ENCODE results near the gene KHDRBS2. TPM values are rescaled to one million over a fixed set of nuclear protein-coding genes. Genes with fewer than 3 reads are reported as not detected.

Gene KHDRBS2
- total RNA-seq, 1 donor from 2014 or later, result 1.7 TPM

GRCh38 chr6:62043084-62043483, 242.9 kb downstream of the KHDRBS2 start:
- Histone ChIP-seq H3K9me3 (no peaks in the 10 kb centered on the region), H3K27me3 (no peaks in the 10 kb centered on the region), H3K27ac (no peak overlapping the region), H3K4me1 (no peaks in the 10 kb centered on the region), H3K4me3 (no peak overlapping the region), H3K36me3 (no peaks in the 10 kb centered on the region)
- intact Hi-C loops (cut with DNase I), result no loop called here
- TF ChIP-seq POLR2AphosphoS5 (IDR thresholded peaks at IDR 0.05; ENCODE audit: insufficient read depth in 1 of 2, low read depth in 1 of 2) (no peak), POLR2A (IDR thresholded peaks at IDR 0.05) (no peak), CTCF (IDR thresholded peaks at IDR 0.05) (no peak)
- no peak for DNase-seq (ENCODE audit: extremely low spot score in 2 of 2)

- no peak overlapping the region for H3K4me3 ChIP-seq
These were observed 243.6 kb downstream of the KHDRBS2 start for GRCh38 chr6:62042429-62042828.

GRCh38 chr6:62039605-62040004, 246.4 kb downstream of the KHDRBS2 start:
- Histone ChIP-seq H3K4me3 (no peak overlapping the region), H3K36me3 (no peaks in the 10 kb centered on the region), H3K27ac (no peak overlapping the region), H3K9me3 (no peaks in the 10 kb centered on the region), H3K27me3 (no peaks in the 10 kb centered on the region), H3K4me1 (no peaks in the 10 kb centered on the region)
- TF ChIP-seq CTCF (IDR thresholded peaks at IDR 0.05), result no peak
- TF ChIP-seq POLR2A (IDR thresholded peaks at IDR 0.05), result no peak
- intact Hi-C loops (cut with DNase I), result no loop called here
- no peak for DNase-seq (ENCODE audit: extremely low spot score in 2 of 2)

More at GRCh38 chr6:62042429-62042828, 243.6 kb downstream of the KHDRBS2 start:
- intact Hi-C loops (cut with DNase I), result no loop called here
- no peaks in the 10 kb centered on the region for H3K4me1 ChIP-seq
- no peak for DNase-seq (ENCODE audit: extremely low spot score in 2 of 2)
- no peaks in the 10 kb centered on the region for H3K9me3 ChIP-seq
- H3K36me3 ChIP-seq, result no peaks in the 10 kb centered on the region
- TF ChIP-seq POLR2A (IDR thresholded peaks at IDR 0.05), result no peak
- no peak overlapping the region for H3K27ac ChIP-seq
- no peaks in the 10 kb centered on the region for H3K27me3 ChIP-seq

- Histone ChIP-seq H3K27ac (no peak overlapping the region), H3K4me3 (no peak overlapping the region), H3K36me3 (no peaks in the 10 kb centered on the region), H3K9me3 (no peaks in the 10 kb centered on the region), H3K4me1 (no peaks in the 10 kb centered on the region), H3K27me3 (no peaks in the 10 kb centered on the region)
- TF ChIP-seq CTCF (IDR thresholded peaks at IDR 0.05), result no peak
- DNase-seq (ENCODE audit: extremely low spot score in 2 of 2), result no peak
- intact Hi-C loops (cut with DNase I), result no loop called here
These were observed 248.6 kb downstream of the KHDRBS2 start for GRCh38 chr6:62037445-62037844.

GRCh38 chr6:62035952-62036351, 250.1 kb downstream of the KHDRBS2 start:
- no peak for DNase-seq (ENCODE audit: extremely low spot score in 2 of 2)
- Histone ChIP-seq H3K4me1 (no peaks in the 10 kb centered on the region), H3K27me3 (no peaks in the 10 kb centered on the region), H3K36me3 (no peaks in the 10 kb centered on the region), H3K4me3 (no peak overlapping the region), H3K9me3 (no peaks in the 10 kb centered on the region), H3K27ac (no peak overlapping the region)
- no peak for TF ChIP-seq POLR2A (IDR thresholded peaks at IDR 0.05)
- no peak for TF ChIP-seq POLR2AphosphoS5 (IDR thresholded peaks at IDR 0.05; ENCODE audit: insufficient read depth in 1 of 2, low read depth in 1 of 2)
- TF ChIP-seq CTCF (IDR thresholded peaks at IDR 0.05), result no peak
- intact Hi-C loops (cut with DNase I), result no loop called here

- Histone ChIP-seq H3K4me1 (no peaks in the 10 kb centered on the region), H3K4me3 (no peak overlapping the region), H3K27ac (no peak overlapping the region), H3K27me3 (no peaks in the 10 kb centered on the region), H3K9me3 (no peaks in the 10 kb centered on the region), H3K36me3 (no peaks in the 10 kb centered on the region)
- TF ChIP-seq POLR2AphosphoS5 (IDR thresholded peaks at IDR 0.05; ENCODE audit: insufficient read depth in 1 of 2, low read depth in 1 of 2) (no peak), POLR2A (IDR thresholded peaks at IDR 0.05) (no peak), CTCF (IDR thresholded peaks at IDR 0.05) (no peak)
- intact Hi-C loops (cut with DNase I), result no loop called here
- no peak for DNase-seq (ENCODE audit: extremely low spot score in 2 of 2)
These were observed 272.3 kb downstream of the KHDRBS2 start for GRCh38 chr6:62013719-62014118.
